Left cardiac atrium (tissue), 4 donors: ENCODE results near the gene CRAMP1. TPM values are rescaled to one million over a fixed set of nuclear protein-coding genes. Genes with fewer than 3 reads are reported as not detected.

ENCODE experiments used
- ATAC-seq, 2 donors: fragments of 200-7000 bp; cut with Tn5 transposase; one replicate each; pipeline ENCODE4 v1.9.1; 2020; ENCODE audit warnings: mild to moderate bottlenecking in 2 of 2, moderate library complexity in 2 of 2
- DNase-seq: peaks from one replicate; pipeline ENCODE4 v3.0.0-alpha.2; 2020
- intact Hi-C, 2 donors: fragments of 100-400 bp; cut with DNase I; formaldehyde crosslinking; loops; one replicate each; pipeline versions ENCODE4 v1.14.1 to v1.15.1; 2022 to 2023
- total RNA-seq, 2 donors: library from RNA; stranded (reverse); fragmentation: NEBNext Ultra II Directional; extraction: Animal tissue kit (Norgen Biotek cat#: 25700); gene quantifications; one replicate each; pipeline ENCODE4 v1.2.1, GENCODE V29; 2021
- donor health status: DM: no; HTN: yes; CAD: no.
- donor health status: DM: no; HTN: yes; CAD: no; lungs with severe emphysema.
- donor health status: DM: yes; HTN: yes; CAD: no.
- donor health status: Dilated cardiomyopathy.

The CRAMP1 gene
- total RNA-seq, 2 donors from 2014 or later = 10.2 to 12.1 TPM

GRCh38 chr16:1630450-1631213, 18.5 kb downstream of the CRAMP1 start:
- ATAC-seq = no peak
- DNase-seq = peak; percentile 44
- intact Hi-C loops = no loop called here

GRCh38 chr16:1631230-1631629, 19.1 kb downstream of the CRAMP1 start:
- ATAC-seq = no peak
- intact Hi-C loops = no loop called here

GRCh38 chr16:1631931-1632637, 19.9 kb downstream of the CRAMP1 start:
- intact Hi-C loops = no loop called here
- no peak for ATAC-seq
- no peak for DNase-seq

More at GRCh38 chr16:1631230-1631629, 19.1 kb downstream of the CRAMP1 start:
- DNase-seq = no peak

- intact Hi-C loops = no loop called here
- no peak for DNase-seq
- no peak for ATAC-seq
These were observed 20.4 kb downstream of the CRAMP1 start for GRCh38 chr16:1632638-1632970.

GRCh38 chr16:1633310-1633709, 21.1 kb downstream of the CRAMP1 start:
- DNase-seq (no peak), ATAC-seq (no peak)
- intact Hi-C loops = no loop called here

GRCh38 chr16:1634541-1634940, 22.4 kb downstream of the CRAMP1 start:
- no peak for DNase-seq
- ATAC-seq = no peak
- intact Hi-C loops = no loop called here

GRCh38 chr16:1635070-1635469, 22.9 kb downstream of the CRAMP1 start:
- ATAC-seq (no peak), DNase-seq (no peak)
- intact Hi-C loops = no loop called here

- DNase-seq (no peak), ATAC-seq (no peak)
- intact Hi-C loops = no loop called here
These were observed 25.4 kb downstream of the CRAMP1 start for GRCh38 chr16:1637526-1637925.

- DNase-seq = no peak
- ATAC-seq = no peak
- intact Hi-C loops = no loop called here
These were observed 26.6 kb downstream of the CRAMP1 start for GRCh38 chr16:1638757-1639156.

- intact Hi-C loops = no loop called here
- ATAC-seq (no peak), DNase-seq (no peak)
These were observed 27.1 kb downstream of the CRAMP1 start for GRCh38 chr16:1639282-1639681.

GRCh38 chr16:1639860-1640259, 27.7 kb downstream of the CRAMP1 start:
- DNase-seq = no peak
- no peak for ATAC-seq
- intact Hi-C loops = no loop called here

GRCh38 chr16:1640261-1640941, 28.2 kb downstream of the CRAMP1 start:
- DNase-seq (no peak), ATAC-seq (peak in 1 of 2 donors; percentile 33)
- intact Hi-C loops = no loop called here

GRCh38 chr16:1641261-1641660, 29.1 kb downstream of the CRAMP1 start:
- intact Hi-C loops = no loop called here
- ATAC-seq (no peak), DNase-seq (no peak)

GRCh38 chr16:1642148-1642547, 30.0 kb downstream of the CRAMP1 start:
- peak in 1 of 2 donors; percentile 78 for ATAC-seq
- no peak for DNase-seq
- intact Hi-C loops = no loop called here

GRCh38 chr16:1642753-1643152, 30.6 kb downstream of the CRAMP1 start:
- DNase-seq (no peak), ATAC-seq (no peak)
- intact Hi-C loops = no loop called here

GRCh38 chr16:1643521-1643920, 31.4 kb downstream of the CRAMP1 start:
- intact Hi-C loops = no loop called here

GRCh38 chr16:1645914-1646525, 33.9 kb downstream of the CRAMP1 start:
- intact Hi-C loops = no loop called here
- ATAC-seq (no peak), DNase-seq (no peak)

More at GRCh38 chr16:1643521-1643920, 31.4 kb downstream of the CRAMP1 start:
- no peak for ATAC-seq
- no peak for DNase-seq

GRCh38 chr16:1647856-1648255, 35.7 kb downstream of the CRAMP1 start:
- DNase-seq (no peak), ATAC-seq (no peak)
- intact Hi-C loops = no loop called here

- intact Hi-C loops = no loop called here
- DNase-seq (no peak), ATAC-seq (no peak)
These were observed 38.0 kb downstream of the CRAMP1 start for GRCh38 chr16:1650131-1650530.
